ENCODE results near the gene EXOG.

EXOG gene

GRCh38 chr3:38479431-38480092 lies 16.6 kb upstream of the EXOG start:
- Histone ChIP-seq H3K27me3 (ENCODE audit: insufficient read depth, low read length) (no peaks in the 10 kb centered on the region), H3K4ac (ENCODE audit: low read depth, low read length) (no peak overlapping the region), H3K79me1 (ENCODE audit: low read length) (no peaks in the 10 kb centered on the region), H3K9me3 (ENCODE audit: insufficient read depth, low read depth, low read length) (peaks cover 2% of the 10 kb centered on the region), H4K12ac (ENCODE audit: low read depth, low read length) (no peak overlapping the region), H3K23ac (ENCODE audit: low read length) (no peak overlapping the region), H2BK120ac (ENCODE audit: insufficient read depth, low read length, poor library complexity) (no peak overlapping the region), H3K4me3 (ENCODE audit: low read depth, low read length) (no peak overlapping the region), H2BK12ac (ENCODE audit: low read length) (no peak overlapping the region), H2AFZ (ENCODE audit: insufficient read depth, low read length, poor library complexity) (no peak overlapping the region), H3K9ac (ENCODE audit: low read length) (no peak overlapping the region), H3K4me2 (ENCODE audit: low read length) (no peak overlapping the region), H4K8ac (ENCODE audit: low read depth, low read length) (no peak overlapping the region), H2BK5ac (ENCODE audit: low read depth, low read length, poor library complexity) (no peak overlapping the region), H4K91ac (ENCODE audit: low read depth, low read length) (no peak overlapping the region), H3K18ac (ENCODE audit: low read length) (no peak overlapping the region), H3K79me2 (ENCODE audit: control insufficient read depth, insufficient read depth, low read length, poor library complexity) (peaks cover 5% of the 10 kb centered on the region), H2AK5ac (ENCODE audit: low read length) (no peak overlapping the region), H3K36me3 (ENCODE audit: control insufficient read depth in 1 of 2, insufficient read depth in 2 of 2, low read length in 2 of 2) (peaks cover 47 to 50% of the 10 kb centered on the region in 2 experiments), H3K27ac (ENCODE audit: low read depth, low read length) (no peak overlapping the region), H3K4me1 (ENCODE audit: control insufficient read depth in 1 of 2, insufficient read depth in 2 of 2, low read length in 2 of 2) (peaks cover 5% of the 10 kb centered on the region in 2 experiments), H3K14ac (ENCODE audit: low read length) (no peak overlapping the region)
- WGBS (ENCODE audit: extremely low coverage, insufficient coverage, insufficient read length) = no CpG with 5 or more reads among the region's 10 CpGs
- peak; percentile 48 to 74 for DNase-seq

- Histone ChIP-seq H3K4me1 (ENCODE audit: control insufficient read depth in 1 of 2, insufficient read depth in 2 of 2, low read length in 2 of 2) (peaks cover 5% of the 10 kb centered on the region in 2 experiments), H3K18ac (ENCODE audit: low read length) (no peak overlapping the region), H3K4ac (ENCODE audit: low read depth, low read length) (no peak overlapping the region), H4K91ac (ENCODE audit: low read depth, low read length) (no peak overlapping the region), H3K79me1 (ENCODE audit: low read length) (no peaks in the 10 kb centered on the region), H2AFZ (ENCODE audit: insufficient read depth, low read length, poor library complexity) (no peak overlapping the region), H3K23ac (ENCODE audit: low read length) (no peak overlapping the region), H2AK5ac (ENCODE audit: low read length) (no peak overlapping the region), H4K12ac (ENCODE audit: low read depth, low read length) (no peak overlapping the region), H3K27ac (ENCODE audit: low read depth, low read length) (no peak overlapping the region), H2BK12ac (ENCODE audit: low read length) (no peak overlapping the region), H3K4me3 (ENCODE audit: low read depth, low read length) (no peak overlapping the region), H4K8ac (ENCODE audit: low read depth, low read length) (no peak overlapping the region), H2BK5ac (ENCODE audit: low read depth, low read length, poor library complexity) (no peak overlapping the region), H3K14ac (ENCODE audit: low read length) (no peak overlapping the region), H3K4me2 (ENCODE audit: low read length) (no peak overlapping the region), H3K9me3 (ENCODE audit: insufficient read depth, low read depth, low read length) (peaks cover 2% of the 10 kb centered on the region), H3K9ac (ENCODE audit: low read length) (no peak overlapping the region), H3K79me2 (ENCODE audit: control insufficient read depth, insufficient read depth, low read length, poor library complexity) (peaks cover 4% of the 10 kb centered on the region), H3K27me3 (ENCODE audit: insufficient read depth, low read length) (no peaks in the 10 kb centered on the region), H2BK120ac (ENCODE audit: insufficient read depth, low read length, poor library complexity) (no peak overlapping the region), H3K36me3 (ENCODE audit: control insufficient read depth in 1 of 2, insufficient read depth in 2 of 2, low read length in 2 of 2) (peaks cover 47 to 50% of the 10 kb centered on the region in 2 experiments)
- no peak for DNase-seq
- no CpG with 5 or more reads among the region's 3 CpGs for WGBS (ENCODE audit: extremely low coverage, insufficient coverage, insufficient read length)
Observed at GRCh38 chr3:38480093-38480445, 16.1 kb upstream of the EXOG start.

DNA sequence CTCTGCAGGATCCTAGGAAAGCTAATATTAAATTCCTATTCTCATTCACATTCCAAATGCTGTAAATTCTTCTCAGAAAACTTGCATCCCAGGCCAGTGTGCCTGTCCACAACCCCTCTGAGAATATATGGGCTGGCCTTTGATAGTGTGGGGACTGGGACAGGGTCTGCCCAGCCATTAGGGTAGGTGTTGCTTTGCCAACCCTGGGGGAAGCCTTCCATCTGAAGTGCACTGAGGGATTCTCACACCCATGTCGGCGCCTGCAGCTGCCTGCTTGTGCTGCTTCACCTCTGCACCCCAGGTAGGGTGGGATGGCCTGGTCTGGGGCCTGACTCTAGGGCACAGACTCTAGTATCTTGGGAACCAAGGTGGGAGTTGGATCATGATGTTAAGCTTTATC lies 15.2 kb upstream of the EXOG start:
- Histone ChIP-seq H2AFZ (ENCODE audit: insufficient read depth, low read length, poor library complexity) (no peak overlapping the region), H3K18ac (ENCODE audit: low read length) (no peak overlapping the region), H3K4ac (ENCODE audit: low read depth, low read length) (no peak overlapping the region), H2AK5ac (ENCODE audit: low read length) (no peak overlapping the region), H2BK120ac (ENCODE audit: insufficient read depth, low read length, poor library complexity) (no peak overlapping the region), H2BK12ac (ENCODE audit: low read length) (no peak overlapping the region), H4K12ac (ENCODE audit: low read depth, low read length) (no peak overlapping the region), H4K91ac (ENCODE audit: low read depth, low read length) (no peak overlapping the region), H3K4me1 (ENCODE audit: control insufficient read depth in 1 of 2, insufficient read depth in 2 of 2, low read length in 2 of 2) (peaks cover under 1 to 2% of the 10 kb centered on the region in 2 experiments), H3K79me2 (ENCODE audit: control insufficient read depth, insufficient read depth, low read length, poor library complexity) (no peaks in the 10 kb centered on the region), H3K36me3 (ENCODE audit: control insufficient read depth in 1 of 2, insufficient read depth in 2 of 2, low read length in 2 of 2) (peaks cover 48 to 53% of the 10 kb centered on the region in 2 experiments), H3K27me3 (ENCODE audit: insufficient read depth, low read length) (no peaks in the 10 kb centered on the region), H3K4me3 (ENCODE audit: low read depth, low read length) (no peak overlapping the region), H3K9ac (ENCODE audit: low read length) (no peak overlapping the region), H4K8ac (ENCODE audit: low read depth, low read length) (no peak overlapping the region), H3K79me1 (ENCODE audit: low read length) (no peaks in the 10 kb centered on the region), H3K23ac (ENCODE audit: low read length) (no peak overlapping the region), H3K9me3 (ENCODE audit: insufficient read depth, low read depth, low read length) (peaks cover 2% of the 10 kb centered on the region), H3K4me2 (ENCODE audit: low read length) (no peak overlapping the region), H2BK5ac (ENCODE audit: low read depth, low read length, poor library complexity) (no peak overlapping the region), H3K27ac (ENCODE audit: low read depth, low read length) (no peak overlapping the region), H3K14ac (ENCODE audit: low read length) (no peak overlapping the region)
- no peak for DNase-seq
- no CpG with 5 or more reads among the region's 2 CpGs for WGBS (ENCODE audit: extremely low coverage, insufficient coverage, insufficient read length)

DNA sequence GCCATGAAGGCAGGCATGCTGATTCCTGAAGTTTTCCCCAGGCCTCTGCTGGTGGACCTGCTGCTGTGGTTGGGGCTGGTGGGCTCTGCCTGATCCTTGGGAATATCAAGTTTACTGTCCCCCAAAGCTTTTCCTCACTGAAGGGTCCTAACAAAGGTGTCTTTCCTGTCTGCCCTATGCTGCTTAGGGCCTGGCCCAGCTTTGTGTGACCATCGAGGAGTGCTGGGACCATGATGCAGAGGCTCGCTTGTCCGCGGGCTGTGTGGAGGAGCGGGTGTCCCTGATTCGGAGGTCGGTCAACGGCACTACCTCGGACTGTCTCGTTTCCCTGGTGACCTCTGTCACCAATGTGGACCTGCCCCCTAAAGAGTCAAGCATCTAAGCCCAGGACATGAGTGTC lies 13.2 kb upstream of the EXOG start:
- H3K9ac ChIP-seq (ENCODE audit: low read length) = no peak overlapping the region
- no peaks in the 10 kb centered on the region for H3K4me1 ChIP-seq (ENCODE audit: control insufficient read depth in 1 of 2, insufficient read depth in 2 of 2, low read length in 2 of 2)
- no peak overlapping the region for H3K14ac ChIP-seq (ENCODE audit: low read length)
- no peak overlapping the region for H3K4ac ChIP-seq (ENCODE audit: low read depth, low read length)
- no peak overlapping the region for H2BK120ac ChIP-seq (ENCODE audit: insufficient read depth, low read length, poor library complexity)
- H3K4me2 ChIP-seq (ENCODE audit: low read length) = no peak overlapping the region
- H2BK12ac ChIP-seq (ENCODE audit: low read length) = no peak overlapping the region
- peaks cover 2% of the 10 kb centered on the region for H3K9me3 ChIP-seq (ENCODE audit: insufficient read depth, low read depth, low read length)
- WGBS (ENCODE audit: extremely low coverage, insufficient coverage, insufficient read length) = no CpG with 5 or more reads among the region's 10 CpGs
- no peak for DNase-seq
- no peak overlapping the region for H4K12ac ChIP-seq (ENCODE audit: low read depth, low read length)
- no peak overlapping the region for H4K91ac ChIP-seq (ENCODE audit: low read depth, low read length)
- H3K79me1 ChIP-seq (ENCODE audit: low read length) = no peaks in the 10 kb centered on the region
- no peak overlapping the region for H2AK5ac ChIP-seq (ENCODE audit: low read length)
- H3K4me3 ChIP-seq (ENCODE audit: low read depth, low read length) = no peak overlapping the region
- no peaks in the 10 kb centered on the region for H3K79me2 ChIP-seq (ENCODE audit: control insufficient read depth, insufficient read depth, low read length, poor library complexity)
- H3K18ac ChIP-seq (ENCODE audit: low read length) = no peak overlapping the region
- no peak overlapping the region for H3K27ac ChIP-seq (ENCODE audit: low read depth, low read length)
- no peak overlapping the region for H2BK5ac ChIP-seq (ENCODE audit: low read depth, low read length, poor library complexity)
- H3K27me3 ChIP-seq (ENCODE audit: insufficient read depth, low read length) = no peaks in the 10 kb centered on the region
- H4K8ac ChIP-seq (ENCODE audit: low read depth, low read length) = no peak overlapping the region
- no peak overlapping the region for H2AFZ ChIP-seq (ENCODE audit: insufficient read depth, low read length, poor library complexity)
- no peak overlapping the region for H3K23ac ChIP-seq (ENCODE audit: low read length)
- peaks cover 44 to 55% of the 10 kb centered on the region in 2 experiments for H3K36me3 ChIP-seq (ENCODE audit: control insufficient read depth in 1 of 2, insufficient read depth in 2 of 2, low read length in 2 of 2)
